GM18520 (cell line): ENCODE measurements around the gene PCDHGB2.
"Not testable (repeated sequence)": the region's sequence is repeated elsewhere in the genome, so short reads cannot be mapped to it uniquely, and the experiment has no call there.

ENCODE experiments used
- ATAC-seq: cut with Tn5 transposase; IDR thresholded peaks from one replicate; pipeline ENCODE4 v1.9.1; 2021; ENCODE audit not compliant: unreplicated experiment

The PCDHGB2 gene

DNA sequence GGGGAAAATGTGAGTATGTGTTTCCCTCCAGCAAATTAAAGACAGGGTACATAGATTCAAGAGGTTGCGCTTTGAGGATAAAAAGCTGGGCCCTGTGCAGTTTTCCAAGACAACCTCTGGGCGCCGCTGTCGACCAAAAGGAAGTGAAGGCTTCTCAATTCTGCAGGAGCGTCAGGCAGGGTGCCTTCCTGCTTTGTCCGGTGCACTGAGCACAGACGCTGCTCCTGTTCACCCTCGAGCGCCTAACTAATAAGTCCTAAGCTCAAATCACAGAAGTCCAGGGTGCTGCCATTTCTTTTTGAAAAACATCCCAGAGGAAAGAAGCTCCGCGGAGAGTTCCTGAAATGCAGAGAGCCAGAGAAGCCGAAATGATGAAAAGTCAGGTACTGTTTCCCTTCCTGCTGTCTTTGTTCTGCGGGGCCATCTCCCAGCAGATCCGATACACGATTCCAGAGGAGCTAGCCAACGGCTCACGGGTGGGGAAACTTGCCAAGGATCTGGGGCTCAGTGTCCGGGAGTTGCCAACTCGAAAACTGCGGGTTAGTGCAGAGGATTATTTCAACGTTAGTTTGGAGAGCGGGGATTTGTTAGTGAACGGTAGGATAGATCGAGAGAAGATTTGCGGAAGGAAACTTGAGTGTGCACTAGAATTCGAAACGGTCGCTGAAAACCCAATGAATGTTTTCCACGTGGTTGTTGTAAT is 9.7 kb upstream of the PCDHGB2 start, which contains the start of gene PCDHGB1:
TSS of gene PCDHGB1 (plus strand) at position 183 of the 703 bp plus-strand sequence. CDS start at position 345, 162 bp downstream.
- no peak for ATAC-seq

DNA sequence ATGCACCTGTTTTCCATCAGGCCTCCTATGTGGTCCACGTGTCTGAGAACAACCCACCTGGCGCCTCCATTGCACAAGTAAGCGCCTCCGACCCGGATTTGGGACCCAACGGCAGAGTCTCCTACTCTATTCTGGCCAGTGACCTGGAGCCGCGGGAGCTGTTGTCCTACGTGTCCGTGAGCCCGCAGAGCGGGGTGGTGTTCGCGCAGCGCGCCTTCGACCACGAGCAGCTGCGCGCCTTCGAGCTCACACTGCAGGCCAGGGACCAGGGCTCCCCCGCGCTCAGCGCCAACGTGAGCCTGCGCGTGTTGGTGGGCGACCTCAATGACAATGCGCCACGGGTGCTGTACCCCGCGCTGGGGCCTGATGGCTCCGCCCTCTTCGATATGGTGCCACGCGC is 8.2 kb upstream of the PCDHGB2 start:
- no peak for ATAC-seq

- ATAC-seq, result no peak
These were observed 4.8 kb upstream of the PCDHGB2 start, which contains the start of gene PCDHGA4 for GRCh38 chr5:141354900-141355469. TSS of gene PCDHGA4 (plus strand) at chr5:141355021. CDS start at chr5:141355108, 87 bp downstream.

DNA sequence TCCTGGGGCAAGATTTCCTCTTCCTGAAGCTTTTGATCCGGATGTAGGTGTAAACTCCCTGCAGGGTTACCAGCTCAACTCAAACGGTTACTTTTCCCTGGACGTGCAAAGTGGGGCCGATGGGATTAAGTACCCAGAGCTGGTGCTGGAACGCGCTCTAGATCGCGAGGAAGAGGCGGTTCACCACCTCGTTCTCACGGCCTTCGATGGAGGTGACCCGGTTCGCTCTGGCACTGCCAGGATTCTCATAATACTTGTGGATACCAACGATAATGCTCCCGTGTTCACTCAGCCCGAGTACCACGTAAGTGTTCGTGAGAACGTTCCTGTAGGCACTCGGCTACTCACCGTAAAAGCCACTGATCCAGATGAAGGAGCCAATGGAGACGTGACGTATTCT is 4.2 kb upstream of the PCDHGB2 start:
- ATAC-seq, result no peak

GRCh38 chr5:141356133-141356532 is 3.7 kb upstream of the PCDHGB2 start:
- no peak for ATAC-seq

DNA sequence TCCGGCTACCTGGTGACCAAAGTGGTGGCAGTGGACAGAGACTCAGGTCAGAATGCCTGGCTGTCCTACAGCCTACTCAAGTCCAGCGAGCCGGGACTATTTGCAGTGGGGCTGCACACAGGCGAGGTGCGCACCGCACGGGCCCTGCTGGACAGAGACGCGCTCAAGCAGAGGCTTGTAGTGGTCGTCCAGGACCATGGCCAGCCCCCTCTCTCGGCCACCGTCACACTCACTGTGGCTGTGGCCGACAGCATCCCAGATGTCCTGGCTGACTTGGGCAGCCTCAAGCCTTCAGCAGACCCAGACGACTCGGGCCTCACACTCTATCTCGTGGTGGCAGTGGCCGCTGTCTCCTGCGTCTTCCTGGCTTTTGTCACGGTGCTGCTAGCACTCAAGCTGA is 2.8 kb upstream of the PCDHGB2 start:
- no peak for ATAC-seq

DNA sequence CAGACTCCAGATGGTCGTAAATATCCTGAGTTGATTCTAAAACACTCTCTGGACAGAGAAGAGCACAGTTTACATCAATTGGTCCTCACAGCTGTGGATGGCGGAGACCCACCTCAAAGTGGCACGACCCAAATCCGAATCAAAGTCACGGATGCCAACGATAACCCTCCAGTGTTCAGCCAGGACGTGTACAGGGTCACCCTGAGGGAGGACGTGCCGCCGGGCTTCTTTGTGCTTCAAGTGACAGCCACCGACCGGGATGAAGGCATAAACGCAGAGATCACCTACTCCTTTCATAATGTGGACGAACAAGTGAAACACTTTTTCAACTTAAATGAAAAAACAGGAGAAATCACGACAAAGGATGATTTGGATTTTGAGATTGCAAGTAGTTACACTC is 891 bp downstream of the PCDHGB2 start:
- ATAC-seq, result no peak

DNA sequence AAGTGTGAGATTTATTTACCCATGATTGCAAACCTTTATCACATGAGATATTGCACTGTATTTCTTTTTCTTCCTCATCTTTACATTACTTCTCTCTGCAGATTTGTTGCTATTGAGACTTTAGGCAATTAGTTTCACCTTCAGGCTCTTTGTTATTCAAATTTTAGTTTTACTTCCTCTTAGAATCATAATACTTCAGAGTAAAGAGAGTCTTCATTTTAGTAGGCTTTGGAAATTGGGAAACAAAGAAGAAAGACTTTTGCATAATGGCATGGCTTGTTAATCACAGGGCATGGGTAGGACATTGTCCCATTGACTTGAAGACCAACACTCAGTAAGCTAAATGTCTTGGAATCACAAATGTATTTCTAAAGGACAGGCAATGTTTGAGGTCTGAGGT is 2.9 kb downstream of the PCDHGB2 start:
- ATAC-seq, result no peak

DNA sequence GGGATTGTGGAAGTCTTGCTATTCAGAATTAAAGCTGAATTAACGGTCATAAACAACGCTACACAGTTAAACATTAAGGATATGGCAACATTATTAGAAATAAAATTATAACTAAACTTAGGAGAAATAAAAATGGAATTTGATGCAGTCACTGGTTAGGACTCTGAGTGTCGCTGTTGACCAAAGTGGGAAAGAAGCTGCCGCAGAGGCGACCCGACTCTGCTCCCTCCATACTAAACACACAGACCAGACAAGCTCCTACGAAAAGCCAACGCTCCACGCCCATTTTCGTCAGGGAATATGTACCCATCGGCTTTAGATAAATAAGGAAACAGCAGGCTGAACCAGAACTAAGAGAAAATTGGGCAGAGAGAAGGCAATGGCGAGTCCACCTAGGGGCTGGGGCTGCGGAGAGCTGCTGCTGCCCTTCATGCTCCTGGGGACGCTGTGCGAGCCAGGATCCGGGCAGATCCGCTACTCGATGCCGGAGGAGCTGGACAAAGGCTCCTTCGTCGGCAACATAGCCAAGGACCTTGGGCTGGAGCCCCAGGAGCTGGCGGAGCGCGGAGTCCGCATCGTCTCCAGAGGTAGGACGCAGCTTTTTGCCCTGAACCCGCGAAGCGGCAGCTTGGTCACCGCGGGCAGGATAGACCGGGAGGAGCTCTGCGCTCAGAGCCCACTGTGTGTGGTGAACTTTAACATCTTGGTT is 4.3 kb downstream of the PCDHGB2 start, which contains the start of gene PCDHGA5:
TSS of gene PCDHGA5 (plus strand) at position 211 of the 709 bp plus-strand sequence. CDS start at position 380, 169 bp downstream.
- no peak for ATAC-seq

GRCh38 chr5:141366016-141366896 is 6.5 kb downstream of the PCDHGB2 start:
- ATAC-seq, result no peak

- no peak for ATAC-seq
These were observed 10.4 kb downstream of the PCDHGB2 start, which contains the start of gene PCDHGB3 for GRCh38 chr5:141369994-141370848. TSS of gene PCDHGB3 (plus strand) at chr5:141370242. CDS start at chr5:141370395, 153 bp downstream.

- no peak for ATAC-seq
These were observed 12.0 kb downstream of the PCDHGB2 start for GRCh38 chr5:141371572-141372475.

- ATAC-seq, result no peak
These were observed 14.0 kb downstream of the PCDHGB2 start, which contains the start of gene PCDHGA6 for GRCh38 chr5:141373673-141374317. TSS of gene PCDHGA6 (plus strand) at chr5:141373891. CDS start at chr5:141374084, 193 bp downstream.

DNA sequence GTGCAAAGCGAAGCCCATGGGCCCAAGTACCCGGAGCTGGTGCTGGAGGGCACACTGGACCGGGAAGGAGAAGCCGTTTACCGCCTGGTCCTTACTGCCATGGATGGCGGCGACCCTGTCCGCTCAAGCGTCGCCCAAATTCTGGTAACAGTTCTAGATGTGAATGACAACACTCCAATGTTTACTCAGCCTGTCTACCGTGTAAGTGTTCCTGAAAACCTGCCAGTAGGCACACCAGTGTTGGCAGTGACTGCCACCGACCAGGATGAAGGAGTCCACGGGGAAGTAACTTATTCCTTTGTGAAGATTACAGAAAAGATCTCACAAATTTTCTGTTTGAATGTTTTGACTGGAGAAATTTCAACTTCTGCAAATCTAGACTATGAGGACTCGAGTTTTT is 14.8 kb downstream of the PCDHGB2 start:
- no peak for ATAC-seq

DNA sequence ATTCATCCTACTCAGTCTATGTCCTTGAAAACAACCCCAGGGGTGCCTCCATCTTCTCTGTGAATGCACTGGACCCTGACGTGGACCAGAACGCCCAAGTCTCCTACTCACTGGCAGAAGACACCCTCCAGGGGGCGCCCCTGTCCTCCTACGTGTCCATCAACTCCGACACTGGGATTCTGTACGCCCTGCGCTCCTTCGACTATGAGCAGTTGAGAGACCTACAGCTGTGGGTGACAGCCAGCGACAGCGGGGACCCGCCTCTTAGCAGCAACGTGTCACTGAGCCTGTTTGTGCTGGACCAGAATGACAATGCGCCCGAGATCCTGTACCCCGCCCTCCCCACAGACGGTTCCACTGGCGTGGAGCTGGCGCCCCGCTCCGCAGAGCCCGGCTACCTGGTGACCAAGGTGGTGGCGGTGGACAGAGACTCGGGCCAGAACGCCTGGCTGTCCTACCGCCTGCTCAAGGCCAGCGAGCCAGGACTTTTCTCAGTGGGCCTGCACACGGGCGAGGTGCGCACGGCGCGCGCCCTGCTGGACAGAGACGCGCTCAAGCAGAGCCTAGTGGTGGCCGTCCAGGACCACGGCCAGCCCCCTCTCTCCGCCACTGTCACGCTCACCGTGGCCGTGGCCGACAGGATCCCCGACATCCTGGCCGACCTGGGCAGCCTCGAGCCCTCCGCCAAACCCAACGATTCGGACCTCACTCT is 15.8 kb downstream of the PCDHGB2 start:
- not testable (repeated sequence) for ATAC-seq

GRCh38 chr5:141382469-141383294 is 22.9 kb downstream of the PCDHGB2 start, which contains the start of gene PCDHGA7:
TSS of gene PCDHGA7 (plus strand) at chr5:141382742. CDS start at chr5:141382900, 158 bp downstream.
- no peak for ATAC-seq

- no peak for ATAC-seq
These were observed 23.6 kb downstream of the PCDHGB2 start for GRCh38 chr5:141383345-141383744.
